Measurements from ENCODE around the gene SPC24.
"Not testable (repeated sequence)": the region's sequence is repeated elsewhere in the genome, so short reads cannot be mapped to it uniquely, and the experiment has no call there.

The SPC24 gene

GRCh38 chr19:11191934-11192333 is 36.4 kb upstream of the SPC24 start:
- no peak for DNase-seq (ENCODE audit: low spot score)

GRCh38 chr19:11191273-11191755 is 35.7 kb upstream of the SPC24 start:
- DNase-seq (ENCODE audit: low spot score), result peak; percentile 35

- no peak for DNase-seq (ENCODE audit: low spot score)
Measured at GRCh38 chr19:11190501-11190900, 34.9 kb upstream of the SPC24 start.

- DNase-seq (ENCODE audit: low spot score), result no peak
Measured at GRCh38 chr19:11187441-11187840, 31.9 kb upstream of the SPC24 start.

GRCh38 chr19:11182994-11183393 is 27.4 kb upstream of the SPC24 start:
- DNase-seq (ENCODE audit: low spot score), result no peak

GRCh38 chr19:11181488-11181887 is 25.9 kb upstream of the SPC24 start:
- DNase-seq (ENCODE audit: low spot score), result no peak

- not testable (repeated sequence) for DNase-seq (ENCODE audit: low spot score)
Measured at GRCh38 chr19:11180975-11181374, 25.4 kb upstream of the SPC24 start.

- DNase-seq (ENCODE audit: low spot score), result no peak
Measured at GRCh38 chr19:11180346-11180745, 24.8 kb upstream of the SPC24 start.

- DNase-seq (ENCODE audit: low spot score), result no peak
Measured at GRCh38 chr19:11179716-11180297, 24.2 kb upstream of the SPC24 start.

- not testable (repeated sequence) for DNase-seq (ENCODE audit: low spot score)
Measured at GRCh38 chr19:11179145-11179465, 23.5 kb upstream of the SPC24 start.

- DNase-seq (ENCODE audit: low spot score), result no peak
Measured at GRCh38 chr19:11177592-11177991, 22.0 kb upstream of the SPC24 start.

- DNase-seq (ENCODE audit: low spot score), result no peak
Measured at GRCh38 chr19:11176466-11177193, 21.0 kb upstream of the SPC24 start.

- DNase-seq (ENCODE audit: low spot score), result no peak
Measured at GRCh38 chr19:11175920-11176319, 20.3 kb upstream of the SPC24 start.

- DNase-seq (ENCODE audit: low spot score), result no peak
Measured at GRCh38 chr19:11174336-11174735, 18.8 kb upstream of the SPC24 start.

- DNase-seq (ENCODE audit: low spot score), result no peak
Measured at GRCh38 chr19:11173516-11174155, 18.1 kb upstream of the SPC24 start.

- no peak for DNase-seq (ENCODE audit: low spot score)
Measured at GRCh38 chr19:11172576-11172975, 17.0 kb upstream of the SPC24 start.

GRCh38 chr19:11171144-11171543 is 15.6 kb upstream of the SPC24 start:
- no peak for DNase-seq (ENCODE audit: low spot score)

GRCh38 chr19:11169896-11170678 is 14.5 kb upstream of the SPC24 start:
- DNase-seq (ENCODE audit: low spot score), result no peak

GRCh38 chr19:11168568-11168967 is 13.0 kb upstream of the SPC24 start:
- no peak for DNase-seq (ENCODE audit: low spot score)

GRCh38 chr19:11166281-11167142 is 10.9 kb upstream of the SPC24 start:
- DNase-seq (ENCODE audit: low spot score), result no peak

- no peak for DNase-seq (ENCODE audit: low spot score)
Measured at GRCh38 chr19:11165486-11166030, 10.0 kb upstream of the SPC24 start.

Data from hematopoietic multipotent progenitor cell treated with erythropoietin and hydrocortisone succinate and interleukin-3 and kit ligand, for 15 days (in vitro differentiated cells).